ENCODE data around the gene RAD51B.

- no peak for TF ChIP-seq CTCF (IDR thresholded peaks at IDR 0.05)
- no peak for TF ChIP-seq POLR2A (IDR thresholded peaks at IDR 0.05)
Measured at GRCh38 chr14:68105816-68106215, 286.2 kb downstream of the RAD51B start.
